SK-N-SH treated with all-trans-retinoic acid at 6 μM for 48 hours (cell line): ENCODE measurements around the gene ABCA12.

Experiments
- ESRRG ChIP-seq: fragments of 250-450 bp; sonication (Bioruptor Pico); IDR thresholded peaks from 2 replicates; pipeline ENCODE4 v1.6.1; 2021; ENCODE audit warnings: mild to moderate bottlenecking
- ISL1 ChIP-seq: fragments of 250-450 bp; sonication (Bioruptor Pico); IDR thresholded peaks from 2 replicates; pipeline ENCODE4 v2.1.2; 2022; ENCODE audit warnings: mild to moderate bottlenecking, moderate library complexity
- PPARA ChIP-seq: fragments of 250-450 bp; sonication (Bioruptor Pico); IDR thresholded peaks from 2 replicates; pipeline ENCODE4 v1.5.0; 2020; ENCODE audit warnings: mild to moderate bottlenecking, borderline replicate concordance
- RARB ChIP-seq: fragments of 250-450 bp; sonication (Bioruptor Pico); IDR thresholded peaks from 2 replicates; pipeline ENCODE4 v1.8.0; 2021; ENCODE audit warnings: mild to moderate bottlenecking, moderate library complexity
- SNAI2 ChIP-seq: fragments of 250-450 bp; sonication (Bioruptor Pico); IDR thresholded peaks from 2 replicates; pipeline ENCODE4 v1.5.0; 2020; ENCODE audit warnings: mild to moderate bottlenecking, moderate library complexity
- TOX ChIP-seq: fragments of 250-450 bp; sonication (Bioruptor Pico); IDR thresholded peaks from 2 replicates; pipeline ENCODE4 v1.8.0; 2021; ENCODE audit warnings: mild to moderate bottlenecking, moderate library complexity, borderline replicate concordance
- ZFP3 ChIP-seq: fragments of 250-450 bp; sonication (Bioruptor Pico); IDR thresholded peaks from 2 replicates; pipeline ENCODE4 v1.5.0; 2020; ENCODE audit warnings: mild to moderate bottlenecking, moderate library complexity
- ZFP30 ChIP-seq: fragments of 450-650 bp; formaldehyde crosslinking; IDR thresholded peaks from 2 replicates; pipeline ENCODE4 v1.5.0; 2022; ENCODE audit warnings: mild to moderate bottlenecking, moderate library complexity
- ZNF8 ChIP-seq: fragments of 450-650 bp; formaldehyde crosslinking; IDR thresholded peaks from 2 replicates; pipeline ENCODE4 v1.5.0; 2020; ENCODE audit warnings: mild to moderate bottlenecking, moderate library complexity
- TF ChIP-seq, protein P1 (sequence below): fragments of 250-450 bp; sonication (Bioruptor Pico); IDR thresholded peaks from 2 replicates; pipeline ENCODE4 v1.5.1; 2020; ENCODE audit warnings: low read depth, mild to moderate bottlenecking, moderate library complexity
- TF ChIP-seq, protein P2 (sequence below): fragments of 250-450 bp; sonication (Bioruptor Pico); IDR thresholded peaks from 2 replicates; pipeline ENCODE4 v1.8.0; 2020; ENCODE audit warnings: mild to moderate bottlenecking, moderate library complexity, borderline replicate concordance
- TF ChIP-seq, protein P3 (sequence below): fragments of 250-450 bp; sonication (Bioruptor Pico); IDR thresholded peaks from 2 replicates; pipeline ENCODE4 v1.5.0; 2020; ENCODE audit warnings: mild to moderate bottlenecking, moderate library complexity
- TF ChIP-seq, protein P4 (sequence below): fragments of 250-450 bp; sonication (Bioruptor Pico); IDR thresholded peaks from 2 replicates; pipeline ENCODE4 v1.5.1; 2021; ENCODE audit warnings: mild to moderate bottlenecking, moderate library complexity

DNA sequence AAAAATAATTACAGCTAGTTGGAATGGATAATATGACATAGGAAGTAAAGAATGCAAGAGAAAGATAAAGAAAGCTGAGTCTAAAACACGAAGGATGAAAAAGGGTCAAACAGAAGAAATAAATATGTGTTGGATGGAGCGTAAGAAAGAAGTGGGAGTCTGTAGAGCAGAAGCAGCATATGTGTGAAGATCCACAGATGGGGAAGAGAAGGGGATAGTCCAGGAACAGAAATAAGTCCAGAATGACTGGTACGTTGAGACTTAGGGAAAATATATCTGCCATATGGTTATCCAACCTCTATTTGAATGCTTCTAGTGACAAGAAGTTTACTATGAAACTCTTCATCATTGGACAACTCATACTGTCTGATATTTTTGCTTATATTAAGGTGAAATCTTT lies 18.0 kb downstream of the ABCA12 start:
- TF ChIP-seq ZFP30 (CRISPR knock-in tag) (no peak), TOX (no peak), ZFP3 (CRISPR knock-in tag) (no peak), SNAI2 (CRISPR knock-in tag) (no peak), ESRRG (CRISPR knock-in tag) (no peak), PPARA (CRISPR knock-in tag) (no peak), RARB (no peak), ZNF8 (no peak), ISL1 (CRISPR knock-in tag) (no peak)
- TF ChIP-seq, protein P1, sequence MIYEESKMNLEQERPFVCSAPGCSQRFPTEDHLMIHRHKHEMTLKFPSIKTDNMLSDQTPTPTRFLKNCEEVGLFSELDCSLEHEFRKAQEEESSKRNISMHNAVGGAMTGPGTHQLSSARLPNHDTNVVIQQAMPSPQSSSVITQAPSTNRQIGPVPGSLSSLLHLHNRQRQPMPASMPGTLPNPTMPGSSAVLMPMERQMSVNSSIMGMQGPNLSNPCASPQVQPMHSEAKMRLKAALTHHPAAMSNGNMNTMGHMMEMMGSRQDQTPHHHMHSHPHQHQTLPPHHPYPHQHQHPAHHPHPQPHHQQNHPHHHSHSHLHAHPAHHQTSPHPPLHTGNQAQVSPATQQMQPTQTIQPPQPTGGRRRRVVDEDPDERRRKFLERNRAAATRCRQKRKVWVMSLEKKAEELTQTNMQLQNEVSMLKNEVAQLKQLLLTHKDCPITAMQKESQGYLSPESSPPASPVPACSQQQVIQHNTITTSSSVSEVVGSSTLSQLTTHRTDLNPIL = no peak
- TF ChIP-seq, protein P2, sequence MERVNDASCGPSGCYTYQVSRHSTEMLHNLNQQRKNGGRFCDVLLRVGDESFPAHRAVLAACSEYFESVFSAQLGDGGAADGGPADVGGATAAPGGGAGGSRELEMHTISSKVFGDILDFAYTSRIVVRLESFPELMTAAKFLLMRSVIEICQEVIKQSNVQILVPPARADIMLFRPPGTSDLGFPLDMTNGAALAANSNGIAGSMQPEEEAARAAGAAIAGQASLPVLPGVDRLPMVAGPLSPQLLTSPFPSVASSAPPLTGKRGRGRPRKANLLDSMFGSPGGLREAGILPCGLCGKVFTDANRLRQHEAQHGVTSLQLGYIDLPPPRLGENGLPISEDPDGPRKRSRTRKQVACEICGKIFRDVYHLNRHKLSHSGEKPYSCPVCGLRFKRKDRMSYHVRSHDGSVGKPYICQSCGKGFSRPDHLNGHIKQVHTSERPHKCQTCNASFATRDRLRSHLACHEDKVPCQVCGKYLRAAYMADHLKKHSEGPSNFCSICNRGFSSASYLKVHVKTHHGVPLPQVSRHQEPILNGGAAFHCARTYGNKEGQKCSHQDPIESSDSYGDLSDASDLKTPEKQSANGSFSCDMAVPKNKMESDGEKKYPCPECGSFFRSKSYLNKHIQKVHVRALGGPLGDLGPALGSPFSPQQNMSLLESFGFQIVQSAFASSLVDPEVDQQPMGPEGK (CRISPR knock-in tag) = no peak
- TF ChIP-seq, protein P3, sequence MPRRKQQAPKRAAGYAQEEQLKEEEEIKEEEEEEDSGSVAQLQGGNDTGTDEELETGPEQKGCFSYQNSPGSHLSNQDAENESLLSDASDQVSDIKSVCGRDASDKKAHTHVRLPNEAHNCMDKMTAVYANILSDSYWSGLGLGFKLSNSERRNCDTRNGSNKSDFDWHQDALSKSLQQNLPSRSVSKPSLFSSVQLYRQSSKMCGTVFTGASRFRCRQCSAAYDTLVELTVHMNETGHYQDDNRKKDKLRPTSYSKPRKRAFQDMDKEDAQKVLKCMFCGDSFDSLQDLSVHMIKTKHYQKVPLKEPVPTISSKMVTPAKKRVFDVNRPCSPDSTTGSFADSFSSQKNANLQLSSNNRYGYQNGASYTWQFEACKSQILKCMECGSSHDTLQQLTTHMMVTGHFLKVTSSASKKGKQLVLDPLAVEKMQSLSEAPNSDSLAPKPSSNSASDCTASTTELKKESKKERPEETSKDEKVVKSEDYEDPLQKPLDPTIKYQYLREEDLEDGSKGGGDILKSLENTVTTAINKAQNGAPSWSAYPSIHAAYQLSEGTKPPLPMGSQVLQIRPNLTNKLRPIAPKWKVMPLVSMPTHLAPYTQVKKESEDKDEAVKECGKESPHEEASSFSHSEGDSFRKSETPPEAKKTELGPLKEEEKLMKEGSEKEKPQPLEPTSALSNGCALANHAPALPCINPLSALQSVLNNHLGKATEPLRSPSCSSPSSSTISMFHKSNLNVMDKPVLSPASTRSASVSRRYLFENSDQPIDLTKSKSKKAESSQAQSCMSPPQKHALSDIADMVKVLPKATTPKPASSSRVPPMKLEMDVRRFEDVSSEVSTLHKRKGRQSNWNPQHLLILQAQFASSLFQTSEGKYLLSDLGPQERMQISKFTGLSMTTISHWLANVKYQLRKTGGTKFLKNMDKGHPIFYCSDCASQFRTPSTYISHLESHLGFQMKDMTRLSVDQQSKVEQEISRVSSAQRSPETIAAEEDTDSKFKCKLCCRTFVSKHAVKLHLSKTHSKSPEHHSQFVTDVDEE (CRISPR knock-in tag) = no peak
- TF ChIP-seq, protein P4, sequence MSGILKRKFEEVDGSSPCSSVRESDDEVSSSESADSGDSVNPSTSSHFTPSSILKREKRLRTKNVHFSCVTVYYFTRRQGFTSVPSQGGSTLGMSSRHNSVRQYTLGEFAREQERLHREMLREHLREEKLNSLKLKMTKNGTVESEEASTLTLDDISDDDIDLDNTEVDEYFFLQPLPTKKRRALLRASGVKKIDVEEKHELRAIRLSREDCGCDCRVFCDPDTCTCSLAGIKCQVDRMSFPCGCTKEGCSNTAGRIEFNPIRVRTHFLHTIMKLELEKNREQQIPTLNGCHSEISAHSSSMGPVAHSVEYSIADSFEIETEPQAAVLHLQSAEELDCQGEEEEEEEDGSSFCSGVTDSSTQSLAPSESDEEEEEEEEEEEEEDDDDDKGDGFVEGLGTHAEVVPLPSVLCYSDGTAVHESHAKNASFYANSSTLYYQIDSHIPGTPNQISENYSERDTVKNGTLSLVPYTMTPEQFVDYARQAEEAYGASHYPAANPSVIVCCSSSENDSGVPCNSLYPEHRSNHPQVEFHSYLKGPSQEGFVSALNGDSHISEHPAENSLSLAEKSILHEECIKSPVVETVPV = no peak
